ENCODE data around the gene MAP4K4.

The MAP4K4 gene

GRCh38 chr2:101781326-101781725, 83.8 kb downstream of the MAP4K4 start:
- no peak overlapping the region for H3K4me3 ChIP-seq (ENCODE audit: low read length)
- no peaks in the 10 kb centered on the region for H3K9me3 ChIP-seq (replicated peaks; ENCODE audit: insufficient read depth, low read length)
- no peaks in the 10 kb centered on the region for H3K4me1 ChIP-seq (ENCODE audit: low read length)
- no peaks in the 10 kb centered on the region for H3K36me3 ChIP-seq (replicated peaks; ENCODE audit: insufficient read depth, low read length)
- no peak overlapping the region for H2AFZ ChIP-seq (ENCODE audit: low read length)
- H4K20me1 ChIP-seq (ENCODE audit: insufficient read depth, low read length): no peaks in the 10 kb centered on the region
- no peaks in the 10 kb centered on the region for H3F3A ChIP-seq (ENCODE audit: insufficient read depth, low read length)
- TF ChIP-seq CTCF (IDR thresholded peaks at IDR 0.05; ENCODE audit: low read length) (no peak), EZH2 (optimal IDR thresholded peaks at IDR 0.05; ENCODE audit: low read depth, low read length) (no peak), EZH2phosphoT487 (IDR thresholded peaks at IDR 0.05; ENCODE audit: low read length) (no peak)
- H3K4me2 ChIP-seq (ENCODE audit: low read depth, low read length): no peak overlapping the region
- no peaks in the 10 kb centered on the region for H3K27me3 ChIP-seq (replicated peaks; ENCODE audit: insufficient read depth, low read length)
- no peak overlapping the region for H3K9ac ChIP-seq (ENCODE audit: low read length)
- DNase-seq: no peak
- no peaks in the 10 kb centered on the region for H3K9me2 ChIP-seq (replicated peaks; ENCODE audit: insufficient read depth, low read length)
- H3K27ac ChIP-seq (ENCODE audit: low read length): no peak overlapping the region
- H3K79me2 ChIP-seq (ENCODE audit: low read length): 0 out of 2 replicates have a peak, but pooled peaks cover 3% of the 10 kb centered on the region

- TF ChIP-seq EZH2phosphoT487 (IDR thresholded peaks at IDR 0.05; ENCODE audit: low read length) (no peak), CTCF (IDR thresholded peaks at IDR 0.05; ENCODE audit: low read length) (no peak), EZH2 (optimal IDR thresholded peaks at IDR 0.05; ENCODE audit: low read depth, low read length) (no peak)
- no peaks in the 10 kb centered on the region for H3K27me3 ChIP-seq (replicated peaks; ENCODE audit: insufficient read depth, low read length)
- no peaks in the 10 kb centered on the region for H3K9me3 ChIP-seq (replicated peaks; ENCODE audit: insufficient read depth, low read length)
- H3K4me3 ChIP-seq (ENCODE audit: low read length): no peak overlapping the region
- H3F3A ChIP-seq (ENCODE audit: insufficient read depth, low read length): no peaks in the 10 kb centered on the region
- no peaks in the 10 kb centered on the region for H4K20me1 ChIP-seq (ENCODE audit: insufficient read depth, low read length)
- H3K9me2 ChIP-seq (replicated peaks; ENCODE audit: insufficient read depth, low read length): no peaks in the 10 kb centered on the region
- no peaks in the 10 kb centered on the region for H3K36me3 ChIP-seq (replicated peaks; ENCODE audit: insufficient read depth, low read length)
- H3K79me2 ChIP-seq (ENCODE audit: low read length): 0 out of 2 replicates have a peak, but pooled peaks cover 3% of the 10 kb centered on the region
- no peak overlapping the region for H3K27ac ChIP-seq (ENCODE audit: low read length)
- no peak overlapping the region for H2AFZ ChIP-seq (ENCODE audit: low read length)
- H3K4me1 ChIP-seq (ENCODE audit: low read length): no peaks in the 10 kb centered on the region
- H3K4me2 ChIP-seq (ENCODE audit: low read depth, low read length): no peak overlapping the region
- DNase-seq: no peak
- H3K9ac ChIP-seq (ENCODE audit: low read length): no peak overlapping the region
Observed at GRCh38 chr2:101781791-101782426, 84.4 kb downstream of the MAP4K4 start.

- Histone ChIP-seq H3K79me2 (ENCODE audit: low read length) (0 out of 2 replicates have a peak, but pooled peaks cover 3% of the 10 kb centered on the region), H3K4me3 (ENCODE audit: low read length) (no peak overlapping the region), H3K4me2 (ENCODE audit: low read depth, low read length) (no peak overlapping the region), H3F3A (ENCODE audit: insufficient read depth, low read length) (no peaks in the 10 kb centered on the region), H3K9me2 (replicated peaks; ENCODE audit: insufficient read depth, low read length) (no peaks in the 10 kb centered on the region), H3K9me3 (replicated peaks; ENCODE audit: insufficient read depth, low read length) (no peaks in the 10 kb centered on the region), H3K36me3 (replicated peaks; ENCODE audit: insufficient read depth, low read length) (no peaks in the 10 kb centered on the region), H3K27ac (ENCODE audit: low read length) (no peak overlapping the region), H3K9ac (ENCODE audit: low read length) (no peak overlapping the region), H3K27me3 (replicated peaks; ENCODE audit: insufficient read depth, low read length) (no peaks in the 10 kb centered on the region), H4K20me1 (ENCODE audit: insufficient read depth, low read length) (no peaks in the 10 kb centered on the region), H3K4me1 (ENCODE audit: low read length) (no peaks in the 10 kb centered on the region), H2AFZ (ENCODE audit: low read length) (no peak overlapping the region)
- no peak for DNase-seq
- no peak for TF ChIP-seq EZH2phosphoT487 (IDR thresholded peaks at IDR 0.05; ENCODE audit: low read length)
- no peak for TF ChIP-seq EZH2 (optimal IDR thresholded peaks at IDR 0.05; ENCODE audit: low read depth, low read length)
- TF ChIP-seq CTCF (IDR thresholded peaks at IDR 0.05; ENCODE audit: low read length): no peak
Observed at GRCh38 chr2:101782427-101782792, 84.9 kb downstream of the MAP4K4 start.
